Fibroblast of skin of right quadriceps (primary cell): ENCODE results near the gene WWOX.
"Not testable (repeated sequence)": the region's sequence is repeated elsewhere in the genome, so short reads cannot be mapped to it uniquely, and the experiment has no call there.

Experiments used
- DNase-seq: peaks from one replicate; pipeline ENCODE4 v3.0.0-alpha.2; 2013

WWOX gene

DNA sequence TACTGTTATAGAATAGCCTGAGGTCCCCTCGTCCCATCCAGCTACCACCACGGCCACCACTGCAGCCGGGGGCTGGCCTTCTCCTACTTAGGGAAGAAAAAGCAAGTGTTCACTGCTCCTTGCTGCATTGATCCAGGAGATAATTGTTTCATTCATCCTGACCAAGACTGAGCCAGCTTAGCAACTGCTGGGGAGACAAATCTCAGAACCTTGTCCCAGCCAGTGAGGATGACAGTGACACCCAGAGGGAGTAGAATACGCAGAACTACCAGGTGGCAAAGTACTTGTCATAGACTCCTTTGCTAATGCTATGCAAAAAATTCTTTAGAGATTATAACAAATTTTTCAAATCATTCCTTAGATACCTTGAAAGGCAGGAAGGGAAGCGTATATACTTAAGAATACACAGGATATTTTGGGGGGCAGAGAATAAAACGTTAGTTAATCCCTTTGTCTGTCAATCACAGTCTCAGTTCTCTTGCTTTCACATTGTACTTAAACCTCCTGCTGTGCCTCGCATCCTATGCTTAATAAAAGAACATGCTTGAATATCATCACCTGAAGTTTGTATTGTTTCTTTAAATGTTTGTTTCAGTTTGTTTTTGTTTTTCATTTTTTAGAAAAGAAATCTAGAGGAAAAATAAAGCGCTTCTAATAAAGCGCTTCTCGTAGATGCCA, 1112.8 kb downstream of the WWOX start:
- DNase-seq, result no peak

DNA sequence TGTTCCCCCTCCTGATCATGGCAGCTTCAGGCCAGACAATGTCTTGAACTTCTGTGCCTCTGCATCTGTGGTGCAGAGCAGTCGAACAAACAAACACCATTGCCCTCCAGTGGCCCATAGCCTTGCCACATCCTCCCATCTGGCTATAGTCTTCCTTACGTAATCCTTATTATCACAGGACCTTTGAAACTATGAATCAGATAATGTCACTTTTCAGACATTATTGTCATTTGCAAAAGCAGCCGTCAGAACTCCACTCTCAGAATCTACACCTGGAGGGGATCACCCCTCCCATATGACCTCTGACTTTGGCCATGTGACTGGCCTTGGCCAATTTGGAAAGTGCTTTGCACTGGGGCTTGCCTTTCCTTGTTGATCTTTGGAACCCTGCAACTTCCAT, 1113.8 kb downstream of the WWOX start:
- no peak for DNase-seq

DNA sequence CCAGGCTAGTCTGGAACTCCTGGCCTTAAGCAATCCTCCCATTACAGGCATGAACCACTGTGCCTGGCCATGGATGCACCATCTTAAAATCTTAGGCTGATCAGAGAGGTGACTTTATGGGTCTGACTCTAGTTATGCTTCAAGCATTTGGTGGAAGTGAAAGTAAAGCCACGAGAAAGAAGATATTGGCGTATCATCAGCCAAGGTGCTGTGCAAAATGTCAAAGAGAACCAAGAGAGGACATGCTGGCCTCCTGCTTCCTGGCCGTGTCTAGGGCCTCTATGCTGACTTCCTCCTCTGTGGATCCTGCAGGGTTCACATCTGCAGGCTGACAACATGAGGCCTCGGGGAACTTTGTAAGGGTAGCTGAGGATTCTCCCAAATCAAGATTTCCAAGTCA, 1115.8 kb downstream of the WWOX start:
- DNase-seq, result no peak

DNA sequence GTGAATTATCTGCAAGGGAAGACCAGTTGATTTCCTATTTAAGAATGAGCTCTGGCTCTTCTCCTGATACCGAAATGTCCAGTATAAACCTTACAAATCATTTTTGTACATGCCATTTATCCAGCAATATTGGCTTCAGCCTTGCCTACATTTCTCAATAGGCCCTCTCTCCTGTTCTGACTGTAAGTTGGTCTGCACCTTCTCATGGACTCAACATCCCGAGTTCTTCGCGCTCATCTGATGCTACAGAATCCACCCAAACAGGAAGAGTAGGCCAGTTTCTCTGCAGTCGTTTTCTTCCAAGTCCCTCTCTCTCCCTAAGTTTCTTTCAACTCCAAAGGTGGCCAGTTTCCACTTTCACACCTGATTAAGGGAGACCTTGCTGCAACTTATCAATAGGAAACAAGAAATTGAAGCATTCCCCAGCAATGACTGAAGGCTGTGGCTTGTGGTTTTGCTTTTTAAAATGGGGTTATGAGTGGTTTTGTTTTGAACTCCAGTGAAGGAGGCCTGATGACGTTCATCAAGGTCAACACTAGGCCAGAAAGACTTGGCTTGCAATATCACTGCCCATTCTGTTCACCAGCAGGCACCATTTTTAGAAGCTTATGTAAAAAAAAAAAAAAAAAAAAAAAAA, 1118.0 kb downstream of the WWOX start:
- no peak for DNase-seq

DNA sequence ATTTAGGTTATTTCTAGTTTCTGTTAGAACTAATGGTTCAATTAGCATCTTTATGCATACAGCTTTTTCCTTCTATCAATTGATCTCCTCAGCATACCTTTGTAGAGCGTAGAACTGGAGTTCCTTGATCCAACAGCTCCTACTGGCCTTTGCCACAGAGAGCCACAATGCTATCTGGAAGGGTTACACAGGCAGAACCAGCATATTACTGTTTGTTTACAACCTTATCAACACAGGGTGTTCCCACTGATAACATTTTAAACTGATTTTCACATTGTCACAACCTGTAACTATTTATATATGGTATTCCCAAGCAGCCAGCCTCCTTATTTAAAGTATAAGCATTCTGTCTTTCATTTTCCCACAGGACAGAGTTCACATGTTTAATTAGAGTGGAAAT, 1118.9 kb downstream of the WWOX start:
- no peak for DNase-seq

DNA sequence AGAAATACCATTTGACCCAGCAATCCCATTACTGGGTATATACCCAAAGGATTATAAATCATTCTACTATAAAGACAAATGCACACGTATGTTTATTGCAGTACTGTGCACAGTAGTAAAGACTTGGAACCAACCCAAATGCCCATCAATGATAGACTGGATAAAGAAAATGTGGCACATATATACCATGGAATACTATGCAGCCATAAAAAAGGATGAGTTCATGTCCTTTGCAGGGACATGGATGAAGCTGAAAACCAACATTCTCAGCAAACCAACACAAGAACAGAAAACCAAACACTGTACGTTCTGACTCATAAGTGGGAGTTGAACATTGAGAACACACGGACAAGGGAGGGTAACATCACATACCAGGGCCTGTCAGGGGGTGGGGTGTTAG, 1126.5 kb downstream of the WWOX start:
- DNase-seq, result not testable (repeated sequence)

DNA sequence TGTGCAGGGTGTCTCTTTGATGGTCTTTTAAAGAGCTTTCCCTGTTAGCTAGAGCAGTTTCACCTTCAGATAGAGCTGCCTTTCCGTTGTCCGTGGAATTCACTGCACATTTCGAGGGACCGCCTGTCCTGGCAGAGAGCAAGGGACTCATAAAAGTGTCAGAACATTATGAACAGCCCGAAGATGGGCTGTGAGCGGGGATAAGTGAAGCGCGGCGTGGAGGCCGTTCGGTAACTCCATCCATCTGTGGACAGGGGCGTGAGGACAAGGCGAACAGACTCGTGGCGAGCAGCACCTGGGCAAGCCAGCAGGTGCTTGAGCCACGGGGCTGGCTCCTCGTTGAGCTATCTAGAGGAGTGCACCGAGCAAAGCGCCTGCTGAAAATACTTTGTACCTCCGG, 1129.9 kb downstream of the WWOX start:
- no peak for DNase-seq

DNA sequence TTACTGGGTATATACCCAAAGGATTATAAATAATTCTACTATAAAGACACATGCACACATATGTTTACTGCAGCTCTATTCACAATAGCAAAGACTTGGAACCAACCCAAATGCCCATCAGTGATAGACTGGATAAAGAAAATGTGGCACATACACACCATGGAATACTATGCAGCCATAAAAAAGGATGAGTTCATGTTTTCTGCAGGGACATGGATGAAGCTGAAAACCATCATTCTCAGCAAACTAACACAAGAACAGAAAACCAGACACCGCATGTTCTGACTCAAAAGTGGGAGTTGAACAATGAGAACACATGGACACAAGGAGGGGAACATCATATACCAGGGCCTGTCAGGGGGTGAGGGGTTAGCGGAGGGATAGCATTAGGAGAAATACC, 1146.2 kb downstream of the WWOX start:
- DNase-seq, result not testable (repeated sequence)

DNA sequence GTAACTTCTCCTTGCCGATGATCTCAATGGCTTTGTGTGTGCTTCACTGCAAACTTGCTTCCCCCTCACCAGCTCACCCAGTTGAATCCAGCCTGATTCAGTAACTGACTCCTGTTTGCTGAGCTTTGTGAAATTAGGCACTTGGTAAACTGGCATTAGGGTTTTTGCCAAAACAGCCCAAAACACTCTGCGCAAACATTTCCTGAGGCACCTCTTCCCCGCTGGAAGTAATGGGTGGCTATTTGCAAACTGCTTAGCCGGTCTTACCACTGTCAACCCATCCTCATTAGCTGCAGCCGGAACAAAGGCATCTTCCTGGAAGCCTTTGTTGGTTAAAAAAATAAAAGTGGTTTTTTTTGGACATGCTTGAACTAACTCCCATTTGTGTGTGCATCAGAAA, 1147.9 kb downstream of the WWOX start:
- DNase-seq, result no peak

DNA sequence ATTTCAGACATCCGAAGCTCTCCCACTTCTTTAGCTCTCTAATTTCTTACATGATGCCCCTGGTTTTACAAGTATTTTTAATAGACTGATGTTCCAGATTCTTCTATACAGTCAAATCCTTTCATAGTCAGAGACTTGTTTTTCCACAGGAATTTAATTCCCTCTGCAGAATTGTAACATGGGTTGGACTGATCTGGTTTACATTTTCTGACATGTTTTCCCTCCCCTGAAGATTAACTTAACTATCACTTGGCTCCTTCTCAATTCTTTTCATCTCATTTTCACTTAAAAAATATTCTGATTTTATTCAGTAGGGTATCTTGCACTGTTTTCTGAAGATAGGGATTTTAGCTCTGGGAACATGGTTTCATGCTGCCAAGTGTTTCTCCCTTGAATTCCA, 1148.9 kb downstream of the WWOX start:
- no peak for DNase-seq

DNA sequence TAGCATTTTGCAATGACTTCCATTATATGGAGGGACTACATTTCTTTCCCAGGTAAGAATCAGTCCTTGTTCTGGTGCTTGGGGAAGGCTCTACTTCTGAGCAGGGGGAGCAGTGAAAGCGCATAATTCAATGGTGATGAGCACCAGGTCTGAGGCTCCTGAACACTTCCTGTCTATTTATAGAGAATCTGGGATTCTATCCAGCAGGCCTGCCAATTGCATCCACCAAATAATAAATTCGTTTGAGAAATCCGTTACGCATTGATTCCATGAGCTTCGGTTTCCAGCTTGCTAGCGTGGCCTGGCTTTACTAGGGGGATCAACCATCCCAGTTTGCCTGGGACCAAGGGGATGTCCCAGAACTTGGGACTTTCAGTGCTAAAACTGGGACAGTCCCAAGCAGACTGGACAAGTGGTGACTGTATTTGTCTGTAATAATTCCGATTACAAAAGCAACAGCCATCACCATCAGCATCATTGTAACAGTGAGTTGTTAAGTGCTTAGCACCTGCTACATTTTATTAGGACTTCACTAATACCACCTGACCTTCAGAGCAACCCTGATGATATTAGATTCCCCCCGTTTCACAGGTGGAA, 1151.1 kb downstream of the WWOX start:
- no peak for DNase-seq

DNA sequence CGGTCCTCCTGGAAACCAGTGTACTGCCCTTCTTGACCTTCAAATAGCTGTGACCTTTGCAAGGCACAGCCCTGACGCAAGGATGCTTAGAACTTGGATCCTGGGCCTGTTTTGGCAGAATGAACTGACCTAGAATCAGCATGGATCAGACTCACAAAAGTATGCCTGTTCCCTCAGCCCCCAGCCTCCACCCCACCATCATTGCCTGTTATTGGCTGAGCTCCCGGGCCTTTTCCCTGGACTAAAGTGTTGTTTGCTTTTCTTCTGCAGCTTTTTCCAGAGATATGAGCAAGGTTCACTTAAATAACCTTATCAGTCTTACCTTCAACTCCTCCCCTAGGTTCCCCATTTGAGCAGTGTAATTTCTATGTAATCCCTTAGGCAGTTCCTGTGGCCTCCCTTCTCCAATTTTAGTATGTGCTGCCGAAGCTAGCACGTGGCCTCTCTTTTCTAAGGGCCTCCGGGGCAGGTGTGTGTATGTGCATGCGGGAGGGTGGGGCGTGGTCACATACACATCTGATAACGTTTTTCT, 1153.7 kb downstream of the WWOX start:
- no peak for DNase-seq

DNA sequence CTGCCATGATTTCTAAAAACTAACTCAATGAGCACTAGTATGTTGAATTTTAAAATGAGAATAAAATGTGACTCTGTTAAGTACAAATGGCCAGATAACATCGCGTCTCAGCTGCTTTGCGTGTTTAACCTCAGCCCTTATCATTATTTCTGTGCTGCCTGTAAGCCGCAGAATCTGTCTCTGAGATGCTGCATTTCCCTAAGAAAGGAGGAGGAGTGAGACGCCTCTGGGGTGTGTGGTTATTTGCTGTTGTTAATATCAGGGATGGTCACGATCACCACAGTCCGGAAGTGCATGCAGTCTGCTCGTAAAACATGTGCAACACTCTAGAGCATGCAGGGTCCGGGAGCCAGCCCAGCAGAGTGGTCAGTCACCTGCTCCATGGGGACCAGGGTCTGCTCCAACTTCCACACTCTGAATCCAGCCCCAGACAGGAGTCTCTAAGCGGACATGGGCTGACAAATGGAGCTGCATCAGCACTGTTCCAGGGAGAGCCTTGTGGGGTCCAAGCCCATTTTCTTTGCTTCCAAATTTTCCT, 1158.6 kb downstream of the WWOX start:
- DNase-seq, result no peak

DNA sequence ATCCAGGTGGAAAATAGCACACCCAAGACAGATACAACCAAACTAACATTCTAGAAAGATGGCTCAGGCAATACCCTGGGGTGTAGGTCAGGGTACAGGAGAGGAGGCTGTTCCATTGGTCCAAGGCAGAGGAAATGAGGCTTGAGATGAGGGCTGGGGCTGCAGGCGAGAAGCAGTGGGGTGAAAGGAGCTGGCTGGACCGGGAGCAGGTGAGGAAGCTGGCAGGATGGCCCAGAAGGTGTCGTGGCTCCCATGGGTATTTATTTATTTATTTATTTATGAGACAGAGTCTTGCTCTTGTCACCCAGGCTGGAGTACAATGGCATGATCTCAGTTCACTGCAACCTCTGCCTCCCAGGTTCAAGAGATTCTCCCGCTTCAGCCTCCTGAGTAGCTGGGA, 1161.4 kb downstream of the WWOX start:
- DNase-seq, result not testable (repeated sequence)

DNA sequence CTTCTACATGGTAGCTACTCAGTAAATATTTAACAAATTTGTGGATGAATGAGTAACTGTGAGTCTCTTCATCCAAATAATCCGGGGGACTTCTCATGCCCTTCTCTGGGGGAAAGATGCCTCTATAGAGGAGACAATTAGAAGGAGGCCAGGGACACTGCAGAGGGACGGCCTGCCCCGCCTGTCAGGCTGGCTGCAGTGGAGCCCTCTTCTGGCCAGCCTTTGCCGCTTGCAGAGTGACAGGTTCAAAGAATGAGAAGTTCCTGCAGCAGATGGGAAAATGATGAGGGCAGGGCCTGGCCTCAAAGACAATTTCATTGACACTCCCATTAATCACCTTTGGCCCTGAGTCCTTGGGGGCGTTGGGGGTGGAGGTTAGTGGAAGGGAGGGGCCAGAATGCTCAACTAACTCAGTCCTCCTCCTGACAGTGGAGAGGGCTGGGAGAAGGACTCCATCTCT, 1162.1 kb downstream of the WWOX start:
- no peak for DNase-seq

DNA sequence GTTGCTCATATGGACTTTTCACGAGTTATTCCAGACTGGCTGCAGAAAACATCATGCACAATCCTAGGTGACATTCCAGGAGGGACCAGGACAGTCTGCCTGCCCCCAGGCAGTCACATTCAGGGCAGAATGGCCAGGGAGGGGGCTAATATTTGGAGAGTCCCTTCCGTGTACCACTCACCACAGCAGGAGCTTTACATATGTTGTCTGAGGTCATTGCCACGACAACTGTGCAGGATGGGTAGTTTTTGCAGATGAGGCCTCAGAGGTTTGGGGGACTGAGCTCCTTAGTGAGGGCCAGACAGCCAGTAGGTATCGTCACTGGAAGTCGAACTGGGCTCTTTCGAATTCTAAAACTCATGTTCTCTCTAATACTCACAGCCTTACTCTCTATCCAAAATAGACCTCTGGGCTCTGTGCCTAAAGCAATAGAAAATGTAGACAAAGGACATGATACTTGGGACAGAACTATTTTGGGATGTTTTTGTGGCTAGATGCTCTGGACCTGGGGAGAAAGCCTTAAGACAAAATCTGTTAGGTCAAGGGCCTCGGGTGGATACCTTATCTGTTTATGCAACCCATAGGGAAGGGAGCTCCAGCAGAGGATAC, 1162.6 kb downstream of the WWOX start:
- DNase-seq, result no peak
